ENCODE data around the gene DRAM1. TPM values are rescaled to one million over a fixed set of nuclear protein-coding genes. Genes with fewer than 3 reads are reported as not detected.

DRAM1 gene
- total and polyA plus RNA-seq, 5 donors from 2014 or later, result 2.6 to 4.7 (median 3.5) TPM

- DNase-seq, result no peak
- Histone ChIP-seq H3K4me1 (ENCODE audit: control insufficient read depth, insufficient read depth, low read length, poor library complexity, severe bottlenecking) (no peaks in the 10 kb centered on the region), H3K27me3 (ENCODE audit: control insufficient read depth, insufficient read depth, low read length) (no peaks in the 10 kb centered on the region), H3K27ac (ENCODE audit: insufficient read depth, low read length, poor library complexity, severe bottlenecking) (no peak overlapping the region), H3K36me3 (ENCODE audit: control insufficient read depth, insufficient read depth, low read length) (no peaks in the 10 kb centered on the region), H3K9me3 (ENCODE audit: control insufficient read depth in 2 of 2, low read length in 2 of 2) (no peaks in the 10 kb centered on the region), H3K4me3 (ENCODE audit: low read depth, low read length) (no peak overlapping the region)
- H3K4me1 Mint-ChIP-seq, result peaks cover 0 to 8% (median 5%) of the 10 kb centered on the region in 4 donors
- peaks cover 12% of the 10 kb centered on the region for H3K36me3 Mint-ChIP-seq
- no peaks in the 10 kb centered on the region for H3K9me3 Mint-ChIP-seq
- no peak for ATAC-seq (ENCODE audit: low read depth in 2 of 2)
- H3K27ac Mint-ChIP-seq, result no peak overlapping the region
- no peak overlapping the region for H3K4me3 Mint-ChIP-seq
- no peaks in the 10 kb centered on the region for H3K27me3 Mint-ChIP-seq
Observed at GRCh38 chr12:101889211-101889752, 11.9 kb downstream of the DRAM1 start.

GRCh38 chr12:101891462-101891971 lies 14.1 kb downstream of the DRAM1 start:
- H3K36me3 ChIP-seq (ENCODE audit: control insufficient read depth, insufficient read depth, low read length), result no peaks in the 10 kb centered on the region

GRCh38 chr12:101892794-101893193 lies 15.4 kb downstream of the DRAM1 start:
- Histone ChIP-seq H3K4me3 (ENCODE audit: low read depth, low read length) (no peak overlapping the region), H3K9me3 (ENCODE audit: control insufficient read depth in 2 of 2, low read length in 2 of 2) (no peaks in the 10 kb centered on the region), H3K4me1 (ENCODE audit: control insufficient read depth, insufficient read depth, low read length, poor library complexity, severe bottlenecking) (no peaks in the 10 kb centered on the region), H3K27ac (ENCODE audit: insufficient read depth, low read length, poor library complexity, severe bottlenecking) (no peak overlapping the region), H3K36me3 (ENCODE audit: control insufficient read depth, insufficient read depth, low read length) (no peaks in the 10 kb centered on the region), H3K27me3 (ENCODE audit: control insufficient read depth, insufficient read depth, low read length) (no peaks in the 10 kb centered on the region)
- peaks cover 9% of the 10 kb centered on the region for H3K36me3 Mint-ChIP-seq
- H3K9me3 Mint-ChIP-seq, result no peaks in the 10 kb centered on the region
- ATAC-seq (ENCODE audit: low read depth in 2 of 2), result no peak
- no peak overlapping the region for H3K27ac Mint-ChIP-seq
- no peaks in the 10 kb centered on the region for H3K27me3 Mint-ChIP-seq
- peaks cover 0 to 6% (median 3%) of the 10 kb centered on the region in 4 donors for H3K4me1 Mint-ChIP-seq
- no peak for DNase-seq
- no peak overlapping the region for H3K4me3 Mint-ChIP-seq

More at GRCh38 chr12:101891462-101891971, 14.1 kb downstream of the DRAM1 start:
- peaks cover 0 to 6% (median 3%) of the 10 kb centered on the region in 4 donors for H3K4me1 Mint-ChIP-seq
- no peaks in the 10 kb centered on the region for H3K4me1 ChIP-seq (ENCODE audit: control insufficient read depth, insufficient read depth, low read length, poor library complexity, severe bottlenecking)
- ATAC-seq (ENCODE audit: low read depth in 2 of 2), result no peak
- DNase-seq, result peak in 1 of 3 donors; percentile 10
- no peak overlapping the region for H3K4me3 Mint-ChIP-seq
- peaks cover 9% of the 10 kb centered on the region for H3K36me3 Mint-ChIP-seq
- no peaks in the 10 kb centered on the region for H3K27me3 ChIP-seq (ENCODE audit: control insufficient read depth, insufficient read depth, low read length)
- H3K27ac Mint-ChIP-seq, result no peak overlapping the region
- H3K4me3 ChIP-seq (ENCODE audit: low read depth, low read length), result no peak overlapping the region
- no peak overlapping the region for H3K27ac ChIP-seq (ENCODE audit: insufficient read depth, low read length, poor library complexity, severe bottlenecking)
- H3K27me3 Mint-ChIP-seq, result no peaks in the 10 kb centered on the region
- no peaks in the 10 kb centered on the region for H3K9me3 Mint-ChIP-seq
- H3K9me3 ChIP-seq (ENCODE audit: control insufficient read depth in 2 of 2, low read length in 2 of 2), result no peaks in the 10 kb centered on the region

GRCh38 chr12:101901777-101902176 lies 24.4 kb downstream of the DRAM1 start:
- no peaks in the 10 kb centered on the region for H3K4me1 Mint-ChIP-seq
- H3K36me3 ChIP-seq (ENCODE audit: control insufficient read depth, insufficient read depth, low read length), result no peaks in the 10 kb centered on the region

GRCh38 chr12:101902641-101903040 lies 25.3 kb downstream of the DRAM1 start:
- DNase-seq (no peak), ATAC-seq (ENCODE audit: low read depth in 2 of 2) (no peak)
- H3K27ac Mint-ChIP-seq, result no peak overlapping the region
- no peaks in the 10 kb centered on the region for H3K4me1 ChIP-seq (ENCODE audit: control insufficient read depth, insufficient read depth, low read length, poor library complexity, severe bottlenecking)
- no peaks in the 10 kb centered on the region for H3K27me3 ChIP-seq (ENCODE audit: control insufficient read depth, insufficient read depth, low read length)
- H3K27me3 Mint-ChIP-seq, result peaks cover 4% of the 10 kb centered on the region
- no peaks in the 10 kb centered on the region for H3K9me3 Mint-ChIP-seq
- H3K4me3 Mint-ChIP-seq, result no peak overlapping the region
- peaks cover 11% of the 10 kb centered on the region for H3K36me3 Mint-ChIP-seq
- no peaks in the 10 kb centered on the region for H3K4me1 Mint-ChIP-seq
- H3K27ac ChIP-seq (ENCODE audit: insufficient read depth, low read length, poor library complexity, severe bottlenecking), result no peak overlapping the region
- H3K36me3 ChIP-seq (ENCODE audit: control insufficient read depth, insufficient read depth, low read length), result no peaks in the 10 kb centered on the region
- H3K4me3 ChIP-seq (ENCODE audit: low read depth, low read length), result no peak overlapping the region
- H3K9me3 ChIP-seq (ENCODE audit: control insufficient read depth in 2 of 2, low read length in 2 of 2), result no peaks in the 10 kb centered on the region

More at GRCh38 chr12:101901777-101902176, 24.4 kb downstream of the DRAM1 start:
- no peaks in the 10 kb centered on the region for H3K4me1 ChIP-seq (ENCODE audit: control insufficient read depth, insufficient read depth, low read length, poor library complexity, severe bottlenecking)
- H3K27ac Mint-ChIP-seq, result no peak overlapping the region
- ATAC-seq (ENCODE audit: low read depth in 2 of 2) (no peak), DNase-seq (no peak)
- no peak overlapping the region for H3K4me3 ChIP-seq (ENCODE audit: low read depth, low read length)
- H3K27me3 Mint-ChIP-seq, result peaks cover 4% of the 10 kb centered on the region
- H3K36me3 Mint-ChIP-seq, result peaks cover 11% of the 10 kb centered on the region
- H3K4me3 Mint-ChIP-seq, result peak overlapping the region in 1 of 4 donors; percentile 44
- H3K9me3 ChIP-seq (ENCODE audit: control insufficient read depth in 2 of 2, low read length in 2 of 2), result no peaks in the 10 kb centered on the region
- no peaks in the 10 kb centered on the region for H3K9me3 Mint-ChIP-seq
- no peaks in the 10 kb centered on the region for H3K27me3 ChIP-seq (ENCODE audit: control insufficient read depth, insufficient read depth, low read length)
- H3K27ac ChIP-seq (ENCODE audit: insufficient read depth, low read length, poor library complexity, severe bottlenecking), result no peak overlapping the region

- H3K27ac Mint-ChIP-seq, result no peak overlapping the region
Observed at GRCh38 chr12:101906226-101906625, 28.8 kb downstream of the DRAM1 start.

GRCh38 chr12:101908395-101908794 lies 31.0 kb downstream of the DRAM1 start:
- H3K27me3 ChIP-seq (ENCODE audit: control insufficient read depth, insufficient read depth, low read length), result no peaks in the 10 kb centered on the region
- H3K27ac Mint-ChIP-seq, result no peak overlapping the region
- no peak overlapping the region for H3K4me3 ChIP-seq (ENCODE audit: low read depth, low read length)
- no peak for DNase-seq
- no peaks in the 10 kb centered on the region for H3K4me1 ChIP-seq (ENCODE audit: control insufficient read depth, insufficient read depth, low read length, poor library complexity, severe bottlenecking)
- H3K4me1 Mint-ChIP-seq, result no peaks in the 10 kb centered on the region
- peaks cover 4% of the 10 kb centered on the region for H3K27me3 Mint-ChIP-seq
- H3K36me3 Mint-ChIP-seq, result peaks cover 5% of the 10 kb centered on the region
- no peaks in the 10 kb centered on the region for H3K9me3 Mint-ChIP-seq
- no peak overlapping the region for H3K4me3 Mint-ChIP-seq
- H3K9me3 ChIP-seq (ENCODE audit: control insufficient read depth in 2 of 2, low read length in 2 of 2), result no peaks in the 10 kb centered on the region
- no peak overlapping the region for H3K27ac ChIP-seq (ENCODE audit: insufficient read depth, low read length, poor library complexity, severe bottlenecking)
- ATAC-seq (ENCODE audit: low read depth in 2 of 2), result no peak
- H3K36me3 ChIP-seq (ENCODE audit: control insufficient read depth, insufficient read depth, low read length), result no peaks in the 10 kb centered on the region

More at GRCh38 chr12:101906226-101906625, 28.8 kb downstream of the DRAM1 start:
- Histone ChIP-seq H3K27me3 (ENCODE audit: control insufficient read depth, insufficient read depth, low read length) (no peaks in the 10 kb centered on the region), H3K4me3 (ENCODE audit: low read depth, low read length) (no peak overlapping the region), H3K36me3 (ENCODE audit: control insufficient read depth, insufficient read depth, low read length) (no peaks in the 10 kb centered on the region), H3K4me1 (ENCODE audit: control insufficient read depth, insufficient read depth, low read length, poor library complexity, severe bottlenecking) (no peaks in the 10 kb centered on the region), H3K27ac (ENCODE audit: insufficient read depth, low read length, poor library complexity, severe bottlenecking) (no peak overlapping the region), H3K9me3 (ENCODE audit: control insufficient read depth in 2 of 2, low read length in 2 of 2) (no peaks in the 10 kb centered on the region)
- Mint-ChIP-seq H3K4me3 (no peak overlapping the region), H3K27me3 (peaks cover 4% of the 10 kb centered on the region), H3K9me3 (no peaks in the 10 kb centered on the region), H3K36me3 (peaks cover 12% of the 10 kb centered on the region), H3K4me1 (no peaks in the 10 kb centered on the region)
- no peak for ATAC-seq (ENCODE audit: low read depth in 2 of 2)
- no peak for DNase-seq

GRCh38 chr12:101909646-101910045 lies 32.3 kb downstream of the DRAM1 start:
- H3K36me3 Mint-ChIP-seq, result peaks cover 5% of the 10 kb centered on the region
- no peak overlapping the region for H3K4me3 Mint-ChIP-seq
- Histone ChIP-seq H3K27ac (ENCODE audit: insufficient read depth, low read length, poor library complexity, severe bottlenecking) (no peak overlapping the region), H3K4me1 (ENCODE audit: control insufficient read depth, insufficient read depth, low read length, poor library complexity, severe bottlenecking) (no peaks in the 10 kb centered on the region), H3K36me3 (ENCODE audit: control insufficient read depth, insufficient read depth, low read length) (no peaks in the 10 kb centered on the region), H3K4me3 (ENCODE audit: low read depth, low read length) (no peak overlapping the region), H3K27me3 (ENCODE audit: control insufficient read depth, insufficient read depth, low read length) (no peaks in the 10 kb centered on the region), H3K9me3 (ENCODE audit: control insufficient read depth in 2 of 2, low read length in 2 of 2) (no peaks in the 10 kb centered on the region)
- ATAC-seq (ENCODE audit: low read depth in 2 of 2) (no peak), DNase-seq (no peak)
- peaks cover 4% of the 10 kb centered on the region for H3K27me3 Mint-ChIP-seq
- no peaks in the 10 kb centered on the region for H3K9me3 Mint-ChIP-seq
- no peaks in the 10 kb centered on the region for H3K4me1 Mint-ChIP-seq
- no peak overlapping the region for H3K27ac Mint-ChIP-seq

Data from CD4-positive, CD25-positive, alpha-beta regulatory T cell (primary cell).